ENCODE measurements around the gene CCNE1. TPM values are rescaled to one million over a fixed set of nuclear protein-coding genes. Genes with fewer than 3 reads are reported as not detected.

The CCNE1 gene
- total RNA-seq, 1 experiment from 2014 or later: 40.2 TPM

GRCh38 chr19:29851769-29852521 lies 40.2 kb downstream of the CCNE1 start:
- no peaks in the 10 kb centered on the region for H3K9me3 Mint-ChIP-seq
- no CpG with 5 or more reads among the region's 3 CpGs for WGBS (ENCODE audit: extremely low coverage, insufficient read length, low lambda C conversion rate)
- no peak for TF ChIP-seq CTCF (conservative IDR thresholded peaks at IDR 0.05)
- no peaks in the 10 kb centered on the region for H3K79me1 ChIP-seq (ENCODE audit: insufficient read depth, low read depth, low read length, poor library complexity, severe bottlenecking)
- no peak overlapping the region for H3K14ac ChIP-seq (ENCODE audit: insufficient read depth, low read length)
- no peak overlapping the region for H2AFZ ChIP-seq (ENCODE audit: low read length)
- no peak overlapping the region for H3K56ac ChIP-seq (ENCODE audit: insufficient read length, low read depth, low read length)
- H3K79me2 ChIP-seq (ENCODE audit: insufficient read depth, low read length): no peaks in the 10 kb centered on the region
- H4K5ac ChIP-seq (ENCODE audit: insufficient read length, low read depth, low read length): no peak overlapping the region
- DNase-seq: no peak
- no peak overlapping the region for H3K18ac ChIP-seq (ENCODE audit: insufficient read length, low read depth, low read length)
- no peak overlapping the region for H3K27ac Mint-ChIP-seq
- H4K8ac ChIP-seq (replicated peaks; ENCODE audit: insufficient read length, low read depth, low read length): no peak overlapping the region
- no peak overlapping the region for H2AK5ac ChIP-seq (ENCODE audit: insufficient read length, low read length)
- no peak overlapping the region for H3K4me3 Mint-ChIP-seq
- H2BK20ac ChIP-seq (ENCODE audit: low read depth, low read length, poor library complexity, severe bottlenecking): no peak overlapping the region
- H2BK12ac ChIP-seq (ENCODE audit: insufficient read length, low read depth, low read length): no peak overlapping the region
- no peak overlapping the region for H3K4ac ChIP-seq (ENCODE audit: low read depth, low read length)
- no peak overlapping the region for H3K4me2 ChIP-seq (ENCODE audit: insufficient read depth, insufficient read length, low read length)
- H4K20me1 ChIP-seq (ENCODE audit: control insufficient read depth, insufficient read depth, insufficient read length): no peaks in the 10 kb centered on the region
- peaks cover 12% of the 10 kb centered on the region for H3K27me3 Mint-ChIP-seq (ENCODE audit: low read depth)
- H2BK120ac ChIP-seq (ENCODE audit: low read depth, low read length, poor library complexity, severe bottlenecking): no peak overlapping the region
- H3K23ac ChIP-seq (ENCODE audit: insufficient read length, low read depth, low read length): no peak overlapping the region
- H3K4me1 ChIP-seq (ENCODE audit: insufficient read depth, low read length): no peaks in the 10 kb centered on the region
- no peak overlapping the region for H3K27ac ChIP-seq (ENCODE audit: insufficient read length, low read depth, low read length)
- H3K9me3 ChIP-seq (ENCODE audit: control insufficient read depth, low read depth, low read length): no peaks in the 10 kb centered on the region
- H2BK15ac ChIP-seq (ENCODE audit: low read depth, low read length): no peak overlapping the region
- H2BK5ac ChIP-seq (ENCODE audit: insufficient read length, low read length): no peak overlapping the region
- H3K27me3 ChIP-seq (ENCODE audit: insufficient read depth, low read length): no peaks in the 10 kb centered on the region
- peaks cover 0 to 7% of the 10 kb centered on the region in 2 experiments; a peak in 1 of 4 replicates for H3K4me1 Mint-ChIP-seq
- H3K23me2 ChIP-seq (ENCODE audit: insufficient read length, low read depth, low read length, poor library complexity, severe bottlenecking): no peaks in the 10 kb centered on the region
- H3K36me3 Mint-ChIP-seq (ENCODE audit: insufficient read depth in 1 of 3, low read depth in 3 of 3): no peaks in the 10 kb centered on the region
- H3T11ph ChIP-seq (ENCODE audit: low read length): no peak overlapping the region
- H4K91ac ChIP-seq (ENCODE audit: insufficient read length, low read depth, low read length): no peak overlapping the region
- H3K9ac ChIP-seq (ENCODE audit: extremely low read depth, insufficient read length, low read length): no peak overlapping the region

Data from H9 (cell line).